ENCODE measurements around the gene ARHGAP22. TPM values are rescaled to one million over a fixed set of nuclear protein-coding genes. Genes with fewer than 3 reads are reported as not detected.

Gene ARHGAP22
- total and polyA plus RNA-seq, 2 donors: 5.5 to 8.5 TPM

DNA sequence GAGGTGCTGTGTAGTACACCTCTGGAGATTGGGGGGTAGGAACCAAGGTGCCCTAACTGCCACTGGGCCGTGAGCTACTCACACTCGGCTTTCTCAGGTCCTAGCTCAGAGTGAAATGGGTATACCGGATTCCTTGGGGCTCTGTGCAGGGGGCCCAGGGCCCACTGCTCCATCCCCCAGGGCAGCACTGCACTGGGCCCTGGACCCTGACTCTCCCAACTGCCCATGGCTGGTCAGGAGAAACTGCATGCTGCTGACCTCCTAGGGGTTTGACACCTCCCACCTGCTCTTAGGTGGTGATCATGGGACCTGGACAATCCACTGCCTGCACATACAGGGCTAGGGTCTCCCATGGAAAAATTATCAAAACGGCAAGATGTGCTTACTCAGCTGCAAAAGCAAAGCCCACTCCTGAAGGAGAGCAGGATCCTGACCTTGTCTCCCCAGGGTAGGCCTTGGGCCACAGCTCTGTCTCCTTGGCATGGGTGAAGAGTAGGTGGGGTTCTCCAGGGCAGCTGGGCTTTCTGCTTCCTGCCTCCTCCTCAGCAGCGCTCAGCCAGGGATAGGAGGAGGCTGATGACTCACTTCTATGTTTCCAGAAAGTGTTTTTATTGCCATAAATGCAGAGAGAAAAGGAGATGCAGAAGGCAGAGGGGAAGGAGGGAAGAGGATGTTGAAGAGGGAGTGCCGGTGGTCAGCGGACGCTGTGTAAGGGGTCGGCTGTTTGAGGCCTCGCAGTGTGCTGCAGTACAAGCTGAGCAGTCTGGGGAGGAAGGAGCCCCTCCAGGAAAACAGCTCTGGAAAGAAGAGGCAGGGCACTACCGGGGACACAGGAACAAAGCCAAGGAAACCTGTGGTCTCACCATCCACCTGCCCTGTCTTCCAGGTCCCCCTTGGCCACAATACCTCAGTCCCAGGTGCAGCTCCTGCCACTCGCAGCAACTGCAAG lies 107.8 kb downstream of the ARHGAP22 start:
- Histone ChIP-seq H3K36me3 (ENCODE audit: control insufficient read depth in 2 of 2, insufficient read depth in 2 of 2, low read length in 1 of 2) (no peaks in the 10 kb centered on the region), H3K9me3 (ENCODE audit: control insufficient read depth in 2 of 2, insufficient read depth in 1 of 2, low read length in 1 of 2) (no peaks in the 10 kb centered on the region), H3K27me3 (ENCODE audit: control insufficient read depth in 2 of 2, insufficient read depth in 1 of 2, low read length in 1 of 2) (no peaks in the 10 kb centered on the region), H3K27ac (ENCODE audit: low read depth in 1 of 2, low read length in 1 of 2) (no peak overlapping the region), H3K4me1 (ENCODE audit: control insufficient read depth in 2 of 2, insufficient read depth in 2 of 2, low read length in 2 of 2) (peaks cover 8 to 32% of the 10 kb centered on the region in 2 donors), H3K4me3 (ENCODE audit: low read length in 2 of 2) (no peak overlapping the region)
- WGBS: 65% methylated on average over 12 of the region's 12 CpGs
- DNase-seq (ENCODE audit: low read depth in 6 of 9, low spot score in 9 of 9): no peak

DNA sequence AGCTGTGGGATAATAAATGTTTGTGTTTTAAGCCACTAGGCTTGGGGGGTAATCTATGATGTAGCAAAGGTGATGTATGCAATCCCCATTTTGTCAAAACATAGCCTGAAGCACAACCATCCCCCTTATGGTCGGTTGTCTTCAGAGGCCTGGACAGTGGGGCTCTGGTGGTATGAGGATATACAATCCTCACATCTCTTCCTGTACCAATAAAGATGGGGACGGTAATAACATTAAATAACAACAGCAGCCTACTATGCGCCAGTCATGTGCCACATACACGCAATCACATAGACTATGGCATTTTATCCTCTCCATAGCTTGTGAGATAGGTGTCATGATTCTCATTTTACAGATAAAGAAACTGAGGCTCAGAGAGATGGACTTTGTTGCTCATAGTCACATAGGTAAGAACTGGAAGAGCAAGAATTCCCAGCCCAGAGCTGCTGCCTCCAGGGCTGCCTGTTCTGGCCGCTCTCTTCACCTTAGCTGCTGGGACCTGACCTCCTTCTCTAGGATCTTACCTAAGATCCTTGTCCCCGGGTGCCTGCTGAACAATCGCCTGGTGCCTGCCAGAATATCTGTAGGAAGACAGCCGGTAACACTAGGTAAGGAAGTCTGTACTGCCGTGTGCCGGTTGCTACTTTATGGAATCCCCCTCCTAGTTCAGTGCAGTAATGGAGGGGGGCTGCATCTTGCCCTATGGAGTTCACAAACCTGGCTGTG lies 108.6 kb downstream of the ARHGAP22 start:
- peaks cover 8 to 32% of the 10 kb centered on the region in 2 donors for H3K4me1 ChIP-seq (ENCODE audit: control insufficient read depth in 2 of 2, insufficient read depth in 2 of 2, low read length in 2 of 2)
- H3K9me3 ChIP-seq (ENCODE audit: control insufficient read depth in 2 of 2, insufficient read depth in 1 of 2, low read length in 1 of 2): no peaks in the 10 kb centered on the region
- H3K27me3 ChIP-seq (ENCODE audit: control insufficient read depth in 2 of 2, insufficient read depth in 1 of 2, low read length in 1 of 2): no peaks in the 10 kb centered on the region
- no peaks in the 10 kb centered on the region for H3K36me3 ChIP-seq (ENCODE audit: control insufficient read depth in 2 of 2, insufficient read depth in 2 of 2, low read length in 1 of 2)
- DNase-seq (ENCODE audit: low read depth in 6 of 9, low spot score in 9 of 9): no peak
- H3K27ac ChIP-seq (ENCODE audit: low read depth in 1 of 2, low read length in 1 of 2): no peak overlapping the region
- over 99% methylated on average over 10 of the region's 10 CpGs for WGBS
- H3K4me3 ChIP-seq (ENCODE audit: low read length in 2 of 2): no peak overlapping the region

DNA sequence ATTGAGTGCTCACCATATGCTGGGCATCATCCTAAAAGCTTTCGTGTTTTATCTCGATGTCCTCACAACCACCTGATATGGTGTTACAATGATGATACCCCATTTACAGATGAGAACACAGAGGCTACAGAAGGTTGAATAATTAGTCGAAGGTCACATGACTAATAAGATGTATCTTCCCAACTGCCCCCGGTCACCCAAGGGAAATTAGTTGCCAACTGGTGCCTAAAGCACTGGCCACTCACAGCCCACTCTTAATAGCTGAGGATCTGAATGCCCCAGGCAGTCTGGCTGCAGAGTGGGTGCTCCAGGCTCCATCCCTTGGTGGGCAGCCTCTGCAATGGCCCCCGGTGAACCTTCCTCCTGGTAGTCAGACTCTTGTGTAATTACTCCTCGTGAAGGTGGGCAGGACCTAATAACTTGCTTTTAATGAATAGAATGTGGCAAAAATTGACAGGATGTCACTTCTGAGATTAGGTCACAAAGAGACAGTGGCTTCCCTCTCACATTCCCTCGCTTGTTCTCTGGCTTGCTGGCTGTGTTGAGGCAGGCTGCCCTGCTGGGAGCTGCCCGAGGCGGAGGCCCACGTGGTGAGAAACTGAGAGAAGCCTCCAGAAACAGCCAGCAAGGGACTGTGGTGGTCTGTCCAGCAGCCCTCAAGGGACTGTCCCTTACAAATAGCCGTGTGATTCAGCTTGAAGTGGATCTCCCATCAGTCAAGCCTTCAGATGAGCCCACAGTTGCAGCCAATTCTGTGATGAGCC lies 109.4 kb downstream of the ARHGAP22 start:
- Histone ChIP-seq H3K4me3 (ENCODE audit: low read length in 2 of 2) (no peak overlapping the region), H3K9me3 (ENCODE audit: control insufficient read depth in 2 of 2, insufficient read depth in 1 of 2, low read length in 1 of 2) (no peaks in the 10 kb centered on the region), H3K36me3 (ENCODE audit: control insufficient read depth in 2 of 2, insufficient read depth in 2 of 2, low read length in 1 of 2) (no peaks in the 10 kb centered on the region), H3K27ac (ENCODE audit: low read depth in 1 of 2, low read length in 1 of 2) (no peak overlapping the region), H3K4me1 (ENCODE audit: control insufficient read depth in 2 of 2, insufficient read depth in 2 of 2, low read length in 2 of 2) (peaks cover 8 to 32% of the 10 kb centered on the region in 2 donors), H3K27me3 (ENCODE audit: control insufficient read depth in 2 of 2, insufficient read depth in 1 of 2, low read length in 1 of 2) (no peaks in the 10 kb centered on the region)
- no peak for DNase-seq (ENCODE audit: low read depth in 6 of 9, low spot score in 9 of 9)
- WGBS: 98% methylated on average over 11 of the region's 11 CpGs

DNA sequence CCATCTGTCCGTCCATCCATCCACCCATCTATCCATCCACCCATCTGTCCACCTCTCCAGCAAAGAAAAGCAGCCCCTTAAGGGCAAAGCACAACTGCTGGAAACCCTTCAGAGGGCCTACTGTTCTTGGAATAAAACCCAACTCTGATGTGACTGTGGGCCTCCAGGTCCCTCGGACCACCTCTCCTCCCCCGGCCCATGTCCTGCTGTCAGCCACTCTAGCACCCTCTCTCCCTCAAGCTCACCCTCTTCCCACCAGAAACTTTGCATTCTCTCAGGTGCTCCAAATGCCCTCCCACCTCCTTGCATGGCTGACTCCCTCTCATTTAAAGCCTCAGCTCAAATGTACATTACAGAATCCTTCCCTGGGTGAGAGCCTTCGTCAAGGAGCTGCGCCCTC lies 110.3 kb downstream of the ARHGAP22 start:
- Histone ChIP-seq H3K9me3 (ENCODE audit: control insufficient read depth in 2 of 2, insufficient read depth in 1 of 2, low read length in 1 of 2) (no peaks in the 10 kb centered on the region), H3K4me3 (ENCODE audit: low read length in 2 of 2) (no peak overlapping the region), H3K36me3 (ENCODE audit: control insufficient read depth in 2 of 2, insufficient read depth in 2 of 2, low read length in 1 of 2) (no peaks in the 10 kb centered on the region), H3K4me1 (ENCODE audit: control insufficient read depth in 2 of 2, insufficient read depth in 2 of 2, low read length in 2 of 2) (peaks cover 8 to 32% of the 10 kb centered on the region in 2 donors), H3K27ac (ENCODE audit: low read depth in 1 of 2, low read length in 1 of 2) (no peak overlapping the region), H3K27me3 (ENCODE audit: control insufficient read depth in 2 of 2, insufficient read depth in 1 of 2, low read length in 1 of 2) (no peaks in the 10 kb centered on the region)
- 85% methylated on average over 5 of the region's 5 CpGs for WGBS
- no peak for DNase-seq (ENCODE audit: low read depth in 6 of 9, low spot score in 9 of 9)

DNA sequence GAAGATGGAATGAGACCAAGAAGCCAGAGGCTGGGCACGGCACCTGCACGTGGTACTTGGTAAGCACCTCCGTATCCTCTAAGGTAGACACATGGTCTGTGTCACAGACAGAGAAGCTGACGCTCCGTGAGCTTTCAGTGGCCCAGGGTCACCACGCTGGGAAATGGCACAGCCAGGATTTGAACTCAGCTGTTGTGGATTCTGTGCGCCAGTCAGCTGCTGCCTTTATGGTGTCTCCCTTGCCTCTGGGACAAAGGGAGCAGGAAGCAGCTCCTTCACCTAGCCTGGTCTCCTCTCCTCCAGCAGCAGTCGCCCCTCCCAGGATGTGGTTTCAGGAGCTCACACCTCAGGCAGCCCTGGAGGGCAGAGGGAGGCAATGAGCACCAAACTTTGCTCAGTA lies 110.8 kb downstream of the ARHGAP22 start:
- no peak overlapping the region for H3K4me3 ChIP-seq (ENCODE audit: low read length in 2 of 2)
- peaks cover 8 to 32% of the 10 kb centered on the region in 2 donors for H3K4me1 ChIP-seq (ENCODE audit: control insufficient read depth in 2 of 2, insufficient read depth in 2 of 2, low read length in 2 of 2)
- peak in 4 of 9 donors; percentile 42 to 70 (median 53) for DNase-seq (ENCODE audit: low read depth in 6 of 9, low spot score in 9 of 9)
- H3K27ac ChIP-seq (ENCODE audit: low read depth in 1 of 2, low read length in 1 of 2): no peak overlapping the region
- H3K9me3 ChIP-seq (ENCODE audit: control insufficient read depth in 2 of 2, insufficient read depth in 1 of 2, low read length in 1 of 2): no peaks in the 10 kb centered on the region
- no peaks in the 10 kb centered on the region for H3K27me3 ChIP-seq (ENCODE audit: control insufficient read depth in 2 of 2, insufficient read depth in 1 of 2, low read length in 1 of 2)
- no peaks in the 10 kb centered on the region for H3K36me3 ChIP-seq (ENCODE audit: control insufficient read depth in 2 of 2, insufficient read depth in 2 of 2, low read length in 1 of 2)
- 31% methylated on average over 8 of the region's 8 CpGs for WGBS

DNA sequence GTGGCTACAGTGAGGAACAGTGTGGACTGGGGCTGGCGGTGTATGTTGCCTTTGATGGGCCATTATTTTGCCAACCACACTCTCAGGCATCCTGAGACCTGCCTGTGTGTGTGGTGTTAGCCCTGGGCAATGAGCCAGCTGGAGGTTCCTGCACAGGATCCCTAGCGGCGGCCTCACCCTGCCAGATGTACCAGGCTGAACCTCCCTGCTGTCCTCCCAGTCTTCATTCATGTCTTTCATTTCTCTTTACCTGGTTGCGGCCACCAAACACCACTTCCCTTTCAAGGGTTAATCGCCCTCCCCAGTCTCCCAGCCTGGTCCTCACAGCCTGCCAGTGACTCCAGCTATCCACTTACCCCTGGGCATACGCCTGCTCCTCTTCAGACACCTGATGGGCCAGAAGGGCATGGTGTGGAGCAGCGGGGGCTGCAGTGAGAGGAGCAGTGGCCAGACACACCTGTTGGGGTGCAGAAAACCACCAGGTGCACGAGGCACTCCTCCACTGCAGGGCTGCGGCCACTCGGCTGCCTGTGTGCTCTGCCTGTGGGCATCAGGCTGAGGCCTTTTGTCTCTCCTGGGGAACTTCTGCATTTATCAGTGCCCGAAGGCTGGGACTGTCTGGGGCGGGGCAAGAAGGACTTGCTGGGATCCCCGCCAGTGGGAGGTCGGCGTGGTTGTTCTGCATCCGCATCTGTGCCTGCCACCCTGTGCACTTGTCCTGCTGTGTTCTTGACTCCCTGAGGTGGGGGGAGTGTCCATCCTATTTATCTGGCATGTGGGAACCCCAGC lies 111.6 kb downstream of the ARHGAP22 start:
- WGBS: 30% methylated on average over 16 of the region's 16 CpGs
- DNase-seq (ENCODE audit: low read depth in 6 of 9, low spot score in 9 of 9): peak in 1 of 9 donors; percentile 21
- no peaks in the 10 kb centered on the region for H3K36me3 ChIP-seq (ENCODE audit: control insufficient read depth in 2 of 2, insufficient read depth in 2 of 2, low read length in 1 of 2)
- H3K9me3 ChIP-seq (ENCODE audit: control insufficient read depth in 2 of 2, insufficient read depth in 1 of 2, low read length in 1 of 2): no peaks in the 10 kb centered on the region
- no peak overlapping the region for H3K4me3 ChIP-seq (ENCODE audit: low read length in 2 of 2)
- H3K4me1 ChIP-seq (ENCODE audit: control insufficient read depth in 2 of 2, insufficient read depth in 2 of 2, low read length in 2 of 2): peaks cover 8 to 32% of the 10 kb centered on the region in 2 donors
- H3K27me3 ChIP-seq (ENCODE audit: control insufficient read depth in 2 of 2, insufficient read depth in 1 of 2, low read length in 1 of 2): no peaks in the 10 kb centered on the region
- H3K27ac ChIP-seq (ENCODE audit: low read depth in 1 of 2, low read length in 1 of 2): peak overlapping the region in 1 of 2 donors; percentile 14

DNA sequence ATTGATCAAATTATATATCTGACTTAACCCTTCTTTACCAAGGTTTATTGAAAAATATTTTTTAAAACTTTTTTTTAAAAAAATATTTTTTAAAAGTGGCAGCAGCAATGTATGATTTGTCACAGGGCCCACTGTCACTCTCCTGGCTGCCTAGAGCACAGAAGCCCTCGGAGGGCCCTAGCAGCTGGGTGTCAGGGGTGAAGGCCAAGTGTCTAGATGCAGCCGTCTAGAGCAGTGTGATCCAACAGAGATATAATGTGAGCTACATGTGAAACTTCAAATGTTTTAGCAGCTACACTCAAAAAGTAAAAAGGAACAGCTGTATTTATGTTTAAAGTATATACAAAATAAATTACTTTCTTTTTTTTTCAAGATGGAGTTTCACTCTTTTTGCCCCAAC lies 112.7 kb downstream of the ARHGAP22 start:
- Histone ChIP-seq H3K27me3 (ENCODE audit: control insufficient read depth in 2 of 2, insufficient read depth in 1 of 2, low read length in 1 of 2) (no peaks in the 10 kb centered on the region), H3K9me3 (ENCODE audit: control insufficient read depth in 2 of 2, insufficient read depth in 1 of 2, low read length in 1 of 2) (no peaks in the 10 kb centered on the region), H3K36me3 (ENCODE audit: control insufficient read depth in 2 of 2, insufficient read depth in 2 of 2, low read length in 1 of 2) (no peaks in the 10 kb centered on the region), H3K27ac (ENCODE audit: low read depth in 1 of 2, low read length in 1 of 2) (no peak overlapping the region), H3K4me1 (ENCODE audit: control insufficient read depth in 2 of 2, insufficient read depth in 2 of 2, low read length in 2 of 2) (peaks cover 8 to 27% of the 10 kb centered on the region in 2 donors), H3K4me3 (ENCODE audit: low read length in 2 of 2) (no peak overlapping the region)
- peak in 1 of 9 donors; percentile 28 for DNase-seq (ENCODE audit: low read depth in 6 of 9, low spot score in 9 of 9)
- WGBS: 43% methylated on average over 2 of the region's 2 CpGs

DNA sequence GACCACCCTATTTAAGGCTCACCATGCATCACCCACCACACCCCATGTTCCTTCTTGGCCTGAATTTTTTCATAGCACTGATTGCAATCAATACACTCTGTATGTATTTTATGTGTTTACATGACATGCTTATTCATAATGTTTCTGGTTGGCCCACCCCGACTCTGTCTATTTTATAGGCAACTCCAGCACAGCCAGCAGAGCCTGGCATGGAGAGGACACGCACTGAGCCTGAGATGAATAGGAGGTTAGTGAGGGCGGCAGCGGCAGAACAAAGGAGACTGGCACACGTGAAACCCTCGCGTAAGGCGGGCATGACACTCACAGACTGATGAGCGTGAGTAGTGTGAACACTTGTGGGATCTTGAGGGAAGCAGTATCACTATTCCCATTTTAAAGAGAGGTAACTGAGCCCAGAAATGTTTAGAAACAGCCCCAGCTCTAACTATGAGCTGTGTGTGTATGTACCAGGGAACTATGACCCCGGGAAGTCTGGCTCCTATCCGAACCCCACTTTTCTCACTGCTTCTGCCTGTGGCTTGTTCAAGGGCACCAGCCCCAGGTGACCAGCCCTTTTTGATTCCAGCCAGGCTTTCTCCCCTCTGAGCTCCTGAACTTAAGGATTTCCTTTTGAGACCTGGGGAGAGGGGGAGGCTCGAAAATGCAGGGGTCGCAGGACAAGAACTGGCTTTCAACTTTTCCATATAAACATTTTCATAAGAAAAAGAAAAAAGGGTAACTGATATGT lies 113.3 kb downstream of the ARHGAP22 start:
- H3K36me3 ChIP-seq (ENCODE audit: control insufficient read depth in 2 of 2, insufficient read depth in 2 of 2, low read length in 1 of 2): no peaks in the 10 kb centered on the region
- 96% methylated on average over 13 of the region's 13 CpGs for WGBS
- peaks cover 8 to 25% of the 10 kb centered on the region in 2 donors for H3K4me1 ChIP-seq (ENCODE audit: control insufficient read depth in 2 of 2, insufficient read depth in 2 of 2, low read length in 2 of 2)
- no peak overlapping the region for H3K4me3 ChIP-seq (ENCODE audit: low read length in 2 of 2)
- H3K9me3 ChIP-seq (ENCODE audit: control insufficient read depth in 2 of 2, insufficient read depth in 1 of 2, low read length in 1 of 2): no peaks in the 10 kb centered on the region
- DNase-seq (ENCODE audit: low read depth in 6 of 9, low spot score in 9 of 9): no peak
- no peaks in the 10 kb centered on the region for H3K27me3 ChIP-seq (ENCODE audit: control insufficient read depth in 2 of 2, insufficient read depth in 1 of 2, low read length in 1 of 2)
- no peak overlapping the region for H3K27ac ChIP-seq (ENCODE audit: low read depth in 1 of 2, low read length in 1 of 2)
